SJCRH30 (cell line): ENCODE results near the gene PEAR1. TPM values are rescaled to one million over a fixed set of nuclear protein-coding genes. Genes with fewer than 3 reads are reported as not detected.

Experiments
- DNase-seq, 2 experiments: peaks; one replicate each; pipeline ENCODE4 v3.0.0-alpha.2; 2015 to 2020
- H3K27ac ChIP-seq: fragments of 250-450 bp; sonication (Bioruptor Pico); 2 replicates; pipeline ENCODE4 v1.5.1; 2020; ENCODE audit warnings: mild to moderate bottlenecking, moderate library complexity
- H3K27me3 ChIP-seq: fragments of 250-450 bp; sonication (Bioruptor Pico); 2 replicates; pipeline ENCODE4 v1.5.1; 2020; ENCODE audit warnings: mild to moderate bottlenecking, moderate library complexity
- H3K36me3 ChIP-seq: fragments of 250-450 bp; sonication (Bioruptor Pico); 2 replicates; pipeline ENCODE4 v1.5.1; 2020; ENCODE audit warnings: mild to moderate bottlenecking, moderate library complexity
- H3K4me1 ChIP-seq: fragments of 250-450 bp; sonication (Bioruptor Pico); 2 replicates; pipeline ENCODE4 v1.5.1; 2020; ENCODE audit warnings: mild to moderate bottlenecking, moderate library complexity
- H3K4me3 ChIP-seq: fragments of 250-450 bp; sonication (Bioruptor Pico); 2 replicates; pipeline ENCODE4 v1.5.1; 2020; ENCODE audit warnings: mild to moderate bottlenecking, moderate library complexity
- H3K9me3 ChIP-seq: fragments of 250-450 bp; sonication (Bioruptor Pico); replicated peaks from 2 replicates; pipeline ENCODE4 v1.5.1; 2020; ENCODE audit warnings: mild to moderate bottlenecking, moderate library complexity
- total RNA-seq: library from RNA; depleted of rRNA; stranded (reverse); fragments of >200 nt; shearing (Covaris generic); gene quantifications from 2 replicates; pipeline ENCODE4 v1.2.3, GENCODE V29; 2014

The PEAR1 gene
- total RNA-seq, 1 experiment from 2014 or later: not detected

- H3K36me3 ChIP-seq: no peaks in the 10 kb centered on the region; the same call in 1 of the 2 replicates
- no peaks in the 10 kb centered on the region for H3K9me3 ChIP-seq
- H3K4me1 ChIP-seq: no peaks in the 10 kb centered on the region
- DNase-seq: no peak
- H3K27ac ChIP-seq: no peak overlapping the region
- H3K4me3 ChIP-seq: no peak overlapping the region
- H3K27me3 ChIP-seq: no peaks in the 10 kb centered on the region
Observed at GRCh38 chr1:156936721-156937220, 43.3 kb downstream of the PEAR1 start.

DNA sequence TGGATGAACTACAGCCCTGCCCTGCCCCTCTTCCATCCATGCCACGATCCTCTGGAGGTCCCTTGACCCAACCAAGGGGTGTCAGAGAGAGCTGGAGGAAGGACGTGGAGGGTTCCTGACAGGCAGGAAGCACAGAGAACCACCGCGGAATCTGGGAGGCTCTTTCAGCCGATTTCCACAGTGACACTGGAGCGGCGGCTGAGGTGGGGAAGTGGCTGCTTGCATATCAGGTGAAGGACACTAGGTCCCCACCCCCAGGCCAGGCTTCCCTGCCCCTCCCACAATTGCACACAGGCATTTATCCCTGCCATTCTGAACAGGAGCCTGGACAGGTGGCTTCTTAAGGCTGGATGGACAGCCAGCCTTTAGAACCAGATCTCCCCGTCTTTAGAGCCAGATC, 44.4 kb downstream of the PEAR1 start:
- Histone ChIP-seq H3K27me3 (no peaks in the 10 kb centered on the region), H3K36me3 (no peaks in the 10 kb centered on the region; the same call in 1 of the 2 replicates), H3K4me1 (no peaks in the 10 kb centered on the region), H3K27ac (no peak overlapping the region), H3K4me3 (no peak overlapping the region), H3K9me3 (no peaks in the 10 kb centered on the region)
- no peak for DNase-seq

DNA sequence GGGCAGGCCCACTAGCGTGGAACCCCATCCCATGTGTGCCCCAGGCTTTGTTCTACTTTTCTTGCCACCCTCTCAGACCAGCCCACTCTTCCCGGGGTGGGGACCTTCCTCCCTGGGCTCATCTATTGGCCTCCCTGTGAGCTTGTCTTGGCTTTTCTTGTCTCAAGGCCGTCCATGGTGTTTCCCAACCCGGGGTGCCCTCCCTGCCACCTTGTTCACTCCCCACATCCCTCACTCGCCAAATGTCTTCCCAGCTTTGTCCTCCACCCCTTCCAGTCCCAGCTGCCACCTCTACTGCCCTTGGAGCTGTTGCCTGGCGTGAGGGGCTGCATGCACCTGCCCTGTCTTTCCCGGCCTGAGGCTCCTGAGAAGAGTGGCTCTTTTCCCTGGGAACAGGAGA, 45.3 kb downstream of the PEAR1 start:
- no peaks in the 10 kb centered on the region for H3K9me3 ChIP-seq
- no peak overlapping the region for H3K27ac ChIP-seq
- H3K4me3 ChIP-seq: no peak overlapping the region
- DNase-seq: no peak
- no peaks in the 10 kb centered on the region; the same call in 1 of the 2 replicates for H3K36me3 ChIP-seq
- no peaks in the 10 kb centered on the region for H3K4me1 ChIP-seq
- no peaks in the 10 kb centered on the region for H3K27me3 ChIP-seq

GRCh38 chr1:156939786-156940334, 46.3 kb downstream of the PEAR1 start:
- no peaks in the 10 kb centered on the region for H3K9me3 ChIP-seq
- no peak for DNase-seq
- no peaks in the 10 kb centered on the region for H3K27me3 ChIP-seq
- H3K4me3 ChIP-seq: no peak overlapping the region
- no peak overlapping the region for H3K27ac ChIP-seq
- H3K4me1 ChIP-seq: no peaks in the 10 kb centered on the region
- peaks cover 4% of the 10 kb centered on the region; the same call in 1 of the 2 replicates for H3K36me3 ChIP-seq

GRCh38 chr1:156941675-156942074, 48.2 kb downstream of the PEAR1 start:
- peaks cover 6% of the 10 kb centered on the region; the same call in 1 of the 2 replicates for H3K36me3 ChIP-seq

DNA sequence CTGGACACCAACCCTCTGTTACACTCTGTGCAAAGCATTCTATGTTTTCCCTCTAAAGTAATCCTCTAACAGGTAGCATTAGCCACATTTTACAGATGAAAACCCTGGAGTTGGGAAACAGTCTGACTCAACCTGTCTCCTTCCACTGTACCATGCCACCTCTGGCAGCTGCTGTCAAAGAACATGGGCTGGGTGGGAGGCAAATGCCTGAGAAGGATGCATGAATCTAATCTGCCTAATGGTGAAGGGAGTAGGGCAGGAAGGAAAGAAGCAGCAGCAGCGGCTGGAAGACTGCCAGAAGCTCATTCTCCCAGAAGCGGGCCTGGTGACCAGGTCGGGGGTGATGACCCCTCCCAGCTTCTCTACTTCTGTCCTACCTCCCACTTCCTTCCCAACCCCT, 48.7 kb downstream of the PEAR1 start:
- Histone ChIP-seq H3K27ac (no peak overlapping the region), H3K27me3 (no peaks in the 10 kb centered on the region), H3K4me1 (no peaks in the 10 kb centered on the region), H3K9me3 (no peaks in the 10 kb centered on the region), H3K4me3 (no peak overlapping the region), H3K36me3 (peaks cover 6% of the 10 kb centered on the region; the same call in 1 of the 2 replicates)
- no peak for DNase-seq

More at GRCh38 chr1:156941675-156942074, 48.2 kb downstream of the PEAR1 start:
- Histone ChIP-seq H3K27ac (no peak overlapping the region), H3K4me1 (no peaks in the 10 kb centered on the region), H3K9me3 (no peaks in the 10 kb centered on the region), H3K27me3 (no peaks in the 10 kb centered on the region), H3K4me3 (no peak overlapping the region)
- no peak for DNase-seq

GRCh38 chr1:156942576-156942975, 49.1 kb downstream of the PEAR1 start:
- Histone ChIP-seq H3K27ac (no peak overlapping the region), H3K36me3 (peaks cover 6% of the 10 kb centered on the region; the same call in 1 of the 2 replicates), H3K4me3 (no peak overlapping the region), H3K9me3 (no peaks in the 10 kb centered on the region), H3K4me1 (no peaks in the 10 kb centered on the region), H3K27me3 (no peaks in the 10 kb centered on the region)
- DNase-seq: no peak

GRCh38 chr1:156943756-156944155, 50.2 kb downstream of the PEAR1 start:
- Histone ChIP-seq H3K9me3 (no peaks in the 10 kb centered on the region), H3K36me3 (peaks cover 6% of the 10 kb centered on the region; the same call in 1 of the 2 replicates), H3K27ac (no peak overlapping the region), H3K27me3 (no peaks in the 10 kb centered on the region), H3K4me1 (no peaks in the 10 kb centered on the region), H3K4me3 (no peak overlapping the region)
- no peak for DNase-seq

DNA sequence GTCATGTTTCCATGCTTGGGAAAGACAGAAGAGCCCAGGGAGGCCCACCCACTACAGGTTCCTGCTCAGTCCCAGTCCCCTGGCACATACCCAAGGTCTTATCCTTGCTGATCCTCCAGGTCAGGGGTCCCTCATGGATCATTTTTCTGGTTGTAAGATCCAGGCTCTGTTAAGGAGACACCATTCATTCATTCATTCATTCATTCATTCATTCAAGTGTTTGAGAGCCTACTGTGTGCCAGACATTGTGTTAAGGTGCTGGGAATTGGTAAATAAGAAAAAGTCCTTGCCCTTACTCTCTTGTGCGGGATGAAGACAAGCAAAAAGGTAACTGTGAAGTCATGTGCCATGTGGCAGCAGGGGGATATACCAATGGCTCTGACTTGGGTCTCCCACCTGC, 50.8 kb downstream of the PEAR1 start:
- H3K27ac ChIP-seq: no peak overlapping the region
- H3K36me3 ChIP-seq: peaks cover 6% of the 10 kb centered on the region; the same call in 1 of the 2 replicates
- H3K9me3 ChIP-seq: no peaks in the 10 kb centered on the region

GRCh38 chr1:156944848-156945247, 51.3 kb downstream of the PEAR1 start:
- no peak for DNase-seq
- no peaks in the 10 kb centered on the region for H3K9me3 ChIP-seq
- H3K4me1 ChIP-seq: no peaks in the 10 kb centered on the region
- H3K4me3 ChIP-seq: no peak overlapping the region
- H3K36me3 ChIP-seq: peaks cover 6% of the 10 kb centered on the region; the same call in 1 of the 2 replicates
- H3K27ac ChIP-seq: no peak overlapping the region
- H3K27me3 ChIP-seq: no peaks in the 10 kb centered on the region

More for the DNA sequence above, 50.8 kb downstream of the PEAR1 start:
- DNase-seq: no peak
- Histone ChIP-seq H3K27me3 (no peaks in the 10 kb centered on the region), H3K4me1 (no peaks in the 10 kb centered on the region), H3K4me3 (no peak overlapping the region)

DNA sequence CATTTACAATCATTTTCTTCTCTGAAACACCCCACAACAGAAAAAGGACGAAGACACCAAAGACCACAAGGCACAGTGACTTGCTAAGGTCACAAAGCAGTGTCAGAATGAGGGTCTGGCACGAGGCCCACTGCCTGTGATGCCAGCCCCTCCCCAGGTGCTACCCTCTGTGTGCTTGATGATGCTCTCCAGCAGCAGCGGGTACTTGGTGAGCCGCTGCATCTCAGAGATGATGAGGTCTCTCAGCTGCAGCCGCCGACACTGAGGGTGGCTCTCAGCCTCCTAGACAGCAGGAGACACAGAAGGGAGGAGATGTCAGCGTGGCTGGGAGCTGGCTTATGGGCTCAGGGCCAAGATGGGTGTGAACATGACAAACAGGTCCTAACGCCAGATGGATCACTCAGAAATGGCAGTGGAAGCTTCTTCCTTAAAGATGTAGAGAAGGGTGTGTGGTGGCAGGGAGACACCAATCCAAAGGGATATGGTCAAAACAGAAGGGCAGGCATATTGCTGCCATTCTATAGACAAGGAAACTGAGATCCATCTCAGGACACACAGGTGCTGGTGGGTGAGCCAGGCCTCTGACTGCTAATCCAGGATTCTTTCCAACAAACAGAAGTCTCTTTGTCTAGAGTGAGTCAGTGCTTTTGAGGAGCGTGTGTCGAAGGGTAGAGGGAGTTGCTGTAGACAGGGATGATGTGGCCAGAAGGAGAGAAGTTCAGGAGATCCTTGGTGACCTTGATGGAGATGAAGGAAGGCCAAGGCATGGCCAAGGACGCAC, 52.6 kb downstream of the PEAR1 start:
- no peaks in the 10 kb centered on the region for H3K9me3 ChIP-seq
- no peak overlapping the region for H3K27ac ChIP-seq
- H3K4me3 ChIP-seq: no peak overlapping the region
- H3K4me1 ChIP-seq: no peaks in the 10 kb centered on the region
- no peak for DNase-seq
- no peaks in the 10 kb centered on the region for H3K27me3 ChIP-seq
- peaks cover 8% of the 10 kb centered on the region for H3K36me3 ChIP-seq

DNA sequence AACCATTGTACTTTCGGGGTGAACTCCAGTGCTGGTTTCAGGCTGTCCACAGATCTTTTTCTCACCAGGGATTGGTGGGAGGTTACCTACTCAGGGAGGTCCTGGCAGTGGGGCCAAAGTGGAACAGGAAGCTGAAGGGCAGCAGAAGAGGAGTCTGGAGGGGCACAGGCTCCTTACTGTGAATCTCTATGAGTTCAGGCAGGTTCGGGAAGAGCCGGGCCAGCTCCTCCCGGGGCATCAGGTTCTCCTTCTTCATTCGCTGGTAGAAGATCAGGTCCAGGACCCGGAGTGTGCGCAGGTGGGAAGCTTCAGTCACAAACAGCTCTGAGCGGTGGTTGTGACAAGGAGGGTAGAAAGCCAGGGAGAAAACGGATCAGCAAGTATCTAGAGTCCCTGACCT, 53.6 kb downstream of the PEAR1 start:
- Histone ChIP-seq H3K27me3 (no peaks in the 10 kb centered on the region), H3K4me3 (no peak overlapping the region), H3K27ac (no peak overlapping the region), H3K36me3 (peaks cover 12% of the 10 kb centered on the region), H3K9me3 (no peaks in the 10 kb centered on the region), H3K4me1 (no peaks in the 10 kb centered on the region)
- no peak for DNase-seq

- Histone ChIP-seq H3K27ac (no peak overlapping the region), H3K4me1 (no peaks in the 10 kb centered on the region), H3K4me3 (no peak overlapping the region), H3K36me3 (peaks cover 12% of the 10 kb centered on the region), H3K27me3 (no peaks in the 10 kb centered on the region), H3K9me3 (no peaks in the 10 kb centered on the region)
- DNase-seq: no peak
Observed at GRCh38 chr1:156947818-156948525, 54.5 kb downstream of the PEAR1 start.

DNA sequence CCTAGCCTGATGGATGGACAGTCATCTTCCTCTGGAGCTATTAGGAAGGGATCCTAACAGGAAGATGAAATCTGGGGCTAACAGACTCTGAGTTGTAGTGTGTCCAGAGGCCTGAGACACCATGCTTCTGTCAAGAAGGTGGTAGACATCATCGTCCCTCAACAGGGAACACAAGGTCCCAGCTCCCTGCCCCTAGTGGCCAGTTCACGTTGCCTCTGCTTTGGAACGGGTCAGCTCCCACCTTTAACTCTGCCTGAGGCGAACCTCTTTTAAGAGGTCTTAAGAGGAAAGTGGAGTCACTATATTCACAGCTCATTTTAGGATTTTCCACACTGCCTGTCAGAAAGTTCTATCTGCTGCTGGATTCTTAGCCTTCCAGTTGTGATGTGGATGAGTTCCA, 55.2 kb downstream of the PEAR1 start:
- H3K36me3 ChIP-seq: peaks cover 15% of the 10 kb centered on the region
- no peak for DNase-seq
- no peaks in the 10 kb centered on the region for H3K4me1 ChIP-seq
- no peaks in the 10 kb centered on the region for H3K9me3 ChIP-seq
- no peak overlapping the region for H3K4me3 ChIP-seq
- H3K27ac ChIP-seq: no peak overlapping the region
- H3K27me3 ChIP-seq: no peaks in the 10 kb centered on the region

DNA sequence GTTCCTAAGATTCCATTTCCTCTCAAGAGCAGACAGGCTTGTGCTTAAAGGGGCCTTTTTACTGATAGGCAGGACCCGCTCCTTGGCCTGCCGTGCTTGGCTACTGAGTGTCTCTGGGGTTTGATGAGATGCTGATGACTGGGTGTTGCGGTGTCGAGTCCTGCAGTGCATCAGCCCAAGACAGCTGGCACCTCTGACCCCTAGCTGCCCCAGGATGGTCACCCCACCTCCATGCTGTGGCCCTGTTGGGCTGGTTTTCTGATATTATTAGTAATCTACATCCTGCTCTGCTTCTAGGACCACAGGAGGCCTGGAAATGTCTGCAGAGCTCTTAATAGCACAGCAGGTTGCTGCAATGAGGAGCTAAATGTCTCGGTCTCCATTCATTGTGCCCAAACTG, 55.6 kb downstream of the PEAR1 start:
- Histone ChIP-seq H3K27ac (no peak overlapping the region), H3K36me3 (peaks cover 16% of the 10 kb centered on the region), H3K9me3 (no peaks in the 10 kb centered on the region), H3K4me1 (no peaks in the 10 kb centered on the region), H3K27me3 (no peaks in the 10 kb centered on the region), H3K4me3 (no peak overlapping the region)
- DNase-seq: no peak
